ENCODE measurements around the gene RIPK1.

RIPK1 gene

GRCh38 chr6:3086282-3086946 is 18.1 kb downstream of the RIPK1 start:
- H3K27me3 ChIP-seq (ENCODE audit: control insufficient read depth, insufficient read depth, low read length): no peaks in the 10 kb centered on the region
- H3K36me3 ChIP-seq (ENCODE audit: control insufficient read depth, insufficient read depth, low read length): peaks cover 84% of the 10 kb centered on the region
- H3K4me3 ChIP-seq (ENCODE audit: low read depth, low read length): no peak overlapping the region
- H3K4me1 ChIP-seq (ENCODE audit: control insufficient read depth, insufficient read depth, low read length): no peaks in the 10 kb centered on the region
- H3K27ac ChIP-seq (ENCODE audit: low read depth, low read length): no peak overlapping the region
- no peak overlapping the region for H3K9ac ChIP-seq (ENCODE audit: low read depth, low read length)
- peaks cover 50% of the 10 kb centered on the region for H3K9me3 ChIP-seq (ENCODE audit: control insufficient read depth, insufficient read depth, low read length)

- Histone ChIP-seq H3K27me3 (ENCODE audit: control insufficient read depth, insufficient read depth, low read length) (no peaks in the 10 kb centered on the region), H3K9me3 (ENCODE audit: control insufficient read depth, insufficient read depth, low read length) (peaks cover 50% of the 10 kb centered on the region), H3K4me1 (ENCODE audit: control insufficient read depth, insufficient read depth, low read length) (no peaks in the 10 kb centered on the region), H3K4me3 (ENCODE audit: low read depth, low read length) (no peak overlapping the region), H3K27ac (ENCODE audit: low read depth, low read length) (no peak overlapping the region), H3K9ac (ENCODE audit: low read depth, low read length) (no peak overlapping the region), H3K36me3 (ENCODE audit: control insufficient read depth, insufficient read depth, low read length) (peaks cover 70% of the 10 kb centered on the region)
These were observed 20.2 kb downstream of the RIPK1 start for GRCh38 chr6:3088446-3088845.

GRCh38 chr6:3088968-3089367 is 20.7 kb downstream of the RIPK1 start:
- no peaks in the 10 kb centered on the region for H3K27me3 ChIP-seq (ENCODE audit: control insufficient read depth, insufficient read depth, low read length)
- H3K4me3 ChIP-seq (ENCODE audit: low read depth, low read length): peak overlapping the region; percentile 31; the same call in 1 of the 2 replicates
- no peak overlapping the region for H3K9ac ChIP-seq (ENCODE audit: low read depth, low read length)
- peaks cover 52% of the 10 kb centered on the region for H3K9me3 ChIP-seq (ENCODE audit: control insufficient read depth, insufficient read depth, low read length)
- H3K36me3 ChIP-seq (ENCODE audit: control insufficient read depth, insufficient read depth, low read length): peaks cover 66% of the 10 kb centered on the region
- no peak overlapping the region for H3K27ac ChIP-seq (ENCODE audit: low read depth, low read length)
- no peaks in the 10 kb centered on the region for H3K4me1 ChIP-seq (ENCODE audit: control insufficient read depth, insufficient read depth, low read length)

GRCh38 chr6:3090013-3090412 is 21.7 kb downstream of the RIPK1 start:
- Histone ChIP-seq H3K9ac (ENCODE audit: low read depth, low read length) (no peak overlapping the region), H3K27me3 (ENCODE audit: control insufficient read depth, insufficient read depth, low read length) (no peaks in the 10 kb centered on the region), H3K36me3 (ENCODE audit: control insufficient read depth, insufficient read depth, low read length) (peaks cover 67% of the 10 kb centered on the region), H3K4me1 (ENCODE audit: control insufficient read depth, insufficient read depth, low read length) (no peaks in the 10 kb centered on the region), H3K9me3 (ENCODE audit: control insufficient read depth, insufficient read depth, low read length) (peaks cover 59% of the 10 kb centered on the region), H3K27ac (ENCODE audit: low read depth, low read length) (no peak overlapping the region), H3K4me3 (ENCODE audit: low read depth, low read length) (peak overlapping the region; percentile 31)

- Histone ChIP-seq H3K27me3 (ENCODE audit: control insufficient read depth, insufficient read depth, low read length) (no peaks in the 10 kb centered on the region), H3K4me1 (ENCODE audit: control insufficient read depth, insufficient read depth, low read length) (no peaks in the 10 kb centered on the region), H3K36me3 (ENCODE audit: control insufficient read depth, insufficient read depth, low read length) (peaks cover 57% of the 10 kb centered on the region), H3K9me3 (ENCODE audit: control insufficient read depth, insufficient read depth, low read length) (peaks cover 40% of the 10 kb centered on the region), H3K4me3 (ENCODE audit: low read depth, low read length) (no peak overlapping the region), H3K27ac (ENCODE audit: low read depth, low read length) (no peak overlapping the region), H3K9ac (ENCODE audit: low read depth, low read length) (no peak overlapping the region)
These were observed 26.5 kb downstream of the RIPK1 start for GRCh38 chr6:3094815-3095214.

GRCh38 chr6:3102875-3103274 is 34.6 kb downstream of the RIPK1 start:
- Histone ChIP-seq H3K4me1 (ENCODE audit: control insufficient read depth, insufficient read depth, low read length) (no peaks in the 10 kb centered on the region), H3K9me3 (ENCODE audit: control insufficient read depth, insufficient read depth, low read length) (no peaks in the 10 kb centered on the region), H3K27ac (ENCODE audit: low read depth, low read length) (no peak overlapping the region), H3K27me3 (ENCODE audit: control insufficient read depth, insufficient read depth, low read length) (no peaks in the 10 kb centered on the region), H3K4me3 (ENCODE audit: low read depth, low read length) (no peak overlapping the region), H3K9ac (ENCODE audit: low read depth, low read length) (no peak overlapping the region), H3K36me3 (ENCODE audit: control insufficient read depth, insufficient read depth, low read length) (peaks cover 65% of the 10 kb centered on the region)

GRCh38 chr6:3108746-3109414 is 40.6 kb downstream of the RIPK1 start:
- no peak overlapping the region for H3K4me3 ChIP-seq (ENCODE audit: low read depth, low read length)
- no peaks in the 10 kb centered on the region for H3K9me3 ChIP-seq (ENCODE audit: control insufficient read depth, insufficient read depth, low read length)
- no peaks in the 10 kb centered on the region for H3K27me3 ChIP-seq (ENCODE audit: control insufficient read depth, insufficient read depth, low read length)
- H3K9ac ChIP-seq (ENCODE audit: low read depth, low read length): no peak overlapping the region
- peaks cover 84% of the 10 kb centered on the region for H3K36me3 ChIP-seq (ENCODE audit: control insufficient read depth, insufficient read depth, low read length)
- H3K27ac ChIP-seq (ENCODE audit: low read depth, low read length): no peak overlapping the region
- H3K4me1 ChIP-seq (ENCODE audit: control insufficient read depth, insufficient read depth, low read length): no peaks in the 10 kb centered on the region

GRCh38 chr6:3109761-3110160 is 41.5 kb downstream of the RIPK1 start:
- Histone ChIP-seq H3K36me3 (ENCODE audit: control insufficient read depth, insufficient read depth, low read length) (peaks cover 84% of the 10 kb centered on the region), H3K4me1 (ENCODE audit: control insufficient read depth, insufficient read depth, low read length) (no peaks in the 10 kb centered on the region), H3K9me3 (ENCODE audit: control insufficient read depth, insufficient read depth, low read length) (no peaks in the 10 kb centered on the region), H3K9ac (ENCODE audit: low read depth, low read length) (no peak overlapping the region), H3K27me3 (ENCODE audit: control insufficient read depth, insufficient read depth, low read length) (no peaks in the 10 kb centered on the region), H3K4me3 (ENCODE audit: low read depth, low read length) (no peak overlapping the region), H3K27ac (ENCODE audit: low read depth, low read length) (no peak overlapping the region)

GRCh38 chr6:3114377-3114776 is 46.1 kb downstream of the RIPK1 start:
- peaks cover 56% of the 10 kb centered on the region for H3K36me3 ChIP-seq (ENCODE audit: control insufficient read depth, insufficient read depth, low read length)
- H3K4me3 ChIP-seq (ENCODE audit: low read depth, low read length): no peak overlapping the region
- H3K27ac ChIP-seq (ENCODE audit: low read depth, low read length): no peak overlapping the region
- H3K9me3 ChIP-seq (ENCODE audit: control insufficient read depth, insufficient read depth, low read length): no peaks in the 10 kb centered on the region
- H3K27me3 ChIP-seq (ENCODE audit: control insufficient read depth, insufficient read depth, low read length): no peaks in the 10 kb centered on the region
- H3K4me1 ChIP-seq (ENCODE audit: control insufficient read depth, insufficient read depth, low read length): peaks cover 10% of the 10 kb centered on the region
- H3K9ac ChIP-seq (ENCODE audit: low read depth, low read length): no peak overlapping the region

- peak overlapping the region; percentile 97 for H3K4me3 ChIP-seq (ENCODE audit: low read depth, low read length)
- H3K9me3 ChIP-seq (ENCODE audit: control insufficient read depth, insufficient read depth, low read length): no peaks in the 10 kb centered on the region
- peak overlapping the region; percentile 86 for H3K9ac ChIP-seq (ENCODE audit: low read depth, low read length)
- H3K27me3 ChIP-seq (ENCODE audit: control insufficient read depth, insufficient read depth, low read length): no peaks in the 10 kb centered on the region
- peaks cover 15% of the 10 kb centered on the region for H3K4me1 ChIP-seq (ENCODE audit: control insufficient read depth, insufficient read depth, low read length)
- peak overlapping the region; percentile 100 for H3K27ac ChIP-seq (ENCODE audit: low read depth, low read length)
- peaks cover 28% of the 10 kb centered on the region for H3K36me3 ChIP-seq (ENCODE audit: control insufficient read depth, insufficient read depth, low read length)
These were observed 49.6 kb downstream of the RIPK1 start for GRCh38 chr6:3117912-3118352.

- H3K4me3 ChIP-seq (ENCODE audit: low read depth, low read length): peak within 1 kb of the TSS; percentile 97
- H3K27me3 ChIP-seq (ENCODE audit: control insufficient read depth, insufficient read depth, low read length): no peaks in the 10 kb centered on the region
- peaks cover 15% of the 10 kb centered on the region for H3K4me1 ChIP-seq (ENCODE audit: control insufficient read depth, insufficient read depth, low read length)
- H3K9ac ChIP-seq (ENCODE audit: low read depth, low read length): peak within 1 kb of the TSS; percentile 86
- peak within 1 kb of the TSS; percentile 100 for H3K27ac ChIP-seq (ENCODE audit: low read depth, low read length)
- H3K36me3 ChIP-seq (ENCODE audit: control insufficient read depth, insufficient read depth, low read length): peaks cover 22% of the 10 kb centered on the region
- no peaks in the 10 kb centered on the region for H3K9me3 ChIP-seq (ENCODE audit: control insufficient read depth, insufficient read depth, low read length)
These were observed 50.2 kb downstream of the RIPK1 start, which contains the start of gene BPHL for GRCh38 chr6:3118353-3119039. TSS of gene BPHL (plus strand) at chr6:3118711. CDS start at chr6:3118741, 30 bp downstream.
